Common myeloid progenitor, CD34-positive (primary cell): ENCODE measurements around the gene ISCU.

ENCODE experiments used
- CTCF ChIA-PET: fragments of 350-600 bp; sonication (Branson Sonifier 250); formaldehyde crosslinking; loops from one replicate; lab custom pipeline; 2021; ENCODE audit warnings: antibody characterized with exemption; lab: Charles Lee
- POLR2A ChIA-PET: fragments of 350-600 bp; sonication (Branson Sonifier 250); formaldehyde crosslinking; loops from one replicate; lab custom pipeline; 2021; ENCODE audit warnings: antibody characterized with exemption; lab: Charles Lee
- DNase-seq, 3 donors: peaks; one replicate each; pipeline versions ENCODE4 v3.0.0 to v3.0.0-alpha.2; 2013
- H3K27ac ChIP-seq, 2 experiments: 1 replicate in 1 of 2; 2 replicates in 1 of 2; pipeline ENCODE4 v1.7.0; 2013; ENCODE audit warnings: inconsistent platforms in 2 of 2, low read length in 2 of 2, mild to moderate bottlenecking in 2 of 2, low read depth in 1 of 2, moderate library complexity in 1 of 2; ENCODE audit not compliant: severe bottlenecking in 2 of 2, insufficient read depth in 1 of 2, poor library complexity in 1 of 2
- H3K27me3 ChIP-seq, 5 experiments: replicated peaks in 2 of 5; 1 replicate in 3 of 5; 2 replicates in 2 of 5; pipeline versions ENCODE4 v1.6.1 to v1.7.0; 2013; ENCODE audit warnings: low read length in 4 of 5, mild to moderate bottlenecking in 2 of 5, moderate library complexity in 2 of 5, inconsistent platforms in 1 of 5; ENCODE audit not compliant: insufficient read depth in 5 of 5, control insufficient read depth in 4 of 5
- H3K36me3 ChIP-seq, 4 experiments: 1 replicate in 2 of 4; 2 replicates in 2 of 4; pipeline versions ENCODE4 v1.6.1 to v1.7.0; 2013; ENCODE audit warnings: low read length in 3 of 4, control low read depth in 1 of 4, mild to moderate bottlenecking in 1 of 4; ENCODE audit not compliant: control insufficient read depth in 4 of 4, insufficient read depth in 4 of 4
- H3K4me1 ChIP-seq, 4 experiments: 1 replicate in 3 of 4; 2 replicates in 1 of 4; pipeline versions ENCODE4 v1.6.1 to v1.7.1; 2013; ENCODE audit warnings: low read length in 3 of 4, mild to moderate bottlenecking in 3 of 4, control low read depth in 1 of 4, inconsistent platforms in 1 of 4, moderate library complexity in 1 of 4; ENCODE audit not compliant: control insufficient read depth in 4 of 4, insufficient read depth in 4 of 4; ENCODE audit errors: control extremely low read depth in 1 of 4
- H3K4me3 ChIP-seq, 7 experiments: 1 replicate in 4 of 7; 2 replicates in 3 of 7; pipeline versions ENCODE4 v1.5.1 to v1.7.0; 2013; ENCODE audit warnings: mild to moderate bottlenecking in 7 of 7, low read length in 6 of 7, moderate library complexity in 6 of 7, inconsistent platforms in 2 of 7, low read depth in 2 of 7, control low read depth in 1 of 7; ENCODE audit not compliant: insufficient read depth in 4 of 7, control insufficient read depth in 1 of 7; ENCODE audit errors: extremely low read depth in 1 of 7
- H3K9me3 ChIP-seq, 5 experiments: 1 replicate in 4 of 5; 2 replicates in 1 of 5; pipeline versions ENCODE4 v1.6.1 to v1.7.1; 2013; ENCODE audit warnings: low read length in 4 of 5, mild to moderate bottlenecking in 2 of 5, inconsistent platforms in 1 of 5, low read depth in 1 of 5, moderate library complexity in 1 of 5; ENCODE audit not compliant: control insufficient read depth in 4 of 5, insufficient read depth in 2 of 5; ENCODE audit errors: control extremely low read depth in 1 of 5
- WGBS: methylation state at CpG from one replicate; pipeline ENCODE4 v1.1.5; 2013; ENCODE audit not compliant: insufficient coverage; 5-methylcytosine and 5-hydroxymethylcytosine counted together

Gene ISCU

DNA sequence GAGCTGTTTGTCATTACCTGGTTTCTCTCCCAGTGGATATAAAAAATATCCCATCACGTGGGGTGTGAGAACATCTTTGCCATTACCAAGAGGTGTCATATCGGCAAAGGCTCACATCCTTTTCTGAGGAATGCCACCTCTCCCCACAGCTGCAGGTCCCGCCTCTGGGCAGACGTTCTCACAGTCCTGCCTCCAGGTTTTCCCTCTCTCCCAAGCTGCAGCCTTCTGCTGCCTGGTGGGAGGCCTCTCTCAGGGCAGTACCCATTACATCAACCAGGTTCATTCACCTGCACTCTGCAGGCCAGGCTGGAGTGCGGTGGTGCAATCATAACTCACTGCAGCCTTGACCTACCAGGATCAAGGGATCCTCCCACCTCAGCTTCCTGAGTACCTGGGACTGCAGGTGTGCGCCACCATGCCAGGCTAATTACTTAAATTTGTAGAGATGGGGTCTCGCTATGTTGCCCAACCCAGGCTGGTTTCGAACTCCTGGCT, 50.4 kb downstream of the ISCU start:
- Histone ChIP-seq H3K27me3 (no peaks in the 10 kb centered on the region), H3K4me3 (no peak overlapping the region), H3K36me3 (no peaks in the 10 kb centered on the region), H3K27ac (no peak overlapping the region), H3K9me3 (peaks cover 0 to 6% (median 0%) of the 10 kb centered on the region in 5 experiments), H3K4me1 (peaks cover 3 to 33% (median 30%) of the 10 kb centered on the region in 4 experiments)
- ChIA-PET CTCF (interaction anchor here (1.0 to 30.5 kb wide), 7 partner anchors 10 to 191 kb away, joined by 3 to 591 read pairs (median 5); partner anchors contain the start of genes ISCU, SART3 and SELPLG), POLR2A (interaction anchor here (0.6 kb wide), 1 partner anchor 1301 kb away, joined by 3 read pairs; no protein-coding TSS in a partner anchor)
- no peak for DNase-seq
- 96% methylated on average over 8 of the region's 8 CpGs for WGBS

DNA sequence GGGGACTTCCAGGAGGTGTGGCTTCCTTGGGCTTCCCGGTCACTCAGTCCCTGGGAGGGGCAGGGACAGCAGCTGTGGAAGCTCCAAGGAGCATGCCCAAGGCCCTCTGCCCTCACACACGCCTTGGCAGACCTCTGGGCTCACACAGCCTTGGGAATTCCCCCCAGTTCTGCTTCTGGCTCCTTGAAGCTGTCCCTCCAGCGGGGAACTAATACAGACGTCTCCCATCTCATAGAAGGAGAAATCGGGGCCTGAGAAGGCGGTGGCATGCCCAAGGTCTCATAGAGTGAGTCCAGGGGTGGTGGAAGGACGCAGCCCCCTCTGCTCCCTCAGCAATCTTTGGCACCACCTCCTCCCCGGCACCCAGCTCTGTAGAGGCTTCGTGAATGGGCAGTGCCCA, 51.2 kb downstream of the ISCU start:
- Histone ChIP-seq H3K4me1 (peaks cover 3 to 40% (median 33%) of the 10 kb centered on the region in 4 experiments), H3K36me3 (no peaks in the 10 kb centered on the region), H3K27me3 (no peaks in the 10 kb centered on the region), H3K27ac (no peak overlapping the region), H3K9me3 (peaks cover 0 to 6% (median 0%) of the 10 kb centered on the region in 5 experiments), H3K4me3 (no peak overlapping the region)
- 88% methylated on average over 6 of the region's 9 CpGs for WGBS
- POLR2A ChIA-PET, result no interaction called here
- CTCF ChIA-PET, result interaction anchor here (1.2 to 30.5 kb wide), 5 partner anchors 9 to 191 kb away, joined by 3 to 591 read pairs (median 5); partner anchors contain the start of genes ISCU and SART3
- no peak for DNase-seq

DNA sequence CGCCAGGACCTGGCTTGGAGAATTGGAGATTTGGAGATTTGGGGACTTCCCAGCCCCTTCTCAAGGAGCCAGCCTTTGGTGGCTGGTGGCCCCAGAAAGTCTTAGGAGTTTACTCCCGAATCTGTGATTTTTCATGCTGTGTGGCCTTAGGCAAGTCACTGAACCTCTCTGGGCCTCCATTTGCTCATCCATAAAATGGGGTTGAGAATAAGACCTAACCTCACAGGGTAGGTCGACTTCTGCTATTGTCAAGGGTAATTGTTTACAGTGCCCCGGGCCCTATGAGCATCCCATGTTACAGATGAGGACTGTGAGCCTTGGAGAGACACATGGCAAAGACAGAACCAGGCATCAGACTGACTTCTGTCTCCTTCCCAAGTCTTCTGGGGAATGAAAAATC, 51.6 kb downstream of the ISCU start:
- WGBS, result 100% methylated on average over 4 of the region's 4 CpGs
- ChIA-PET CTCF (interaction anchor here (1.9 to 30.5 kb wide), 4 partner anchors 24 to 190 kb away, joined by 5 to 591 read pairs (median 6); partner anchors contain the start of genes ISCU and SART3), POLR2A (no interaction called here)

DNA sequence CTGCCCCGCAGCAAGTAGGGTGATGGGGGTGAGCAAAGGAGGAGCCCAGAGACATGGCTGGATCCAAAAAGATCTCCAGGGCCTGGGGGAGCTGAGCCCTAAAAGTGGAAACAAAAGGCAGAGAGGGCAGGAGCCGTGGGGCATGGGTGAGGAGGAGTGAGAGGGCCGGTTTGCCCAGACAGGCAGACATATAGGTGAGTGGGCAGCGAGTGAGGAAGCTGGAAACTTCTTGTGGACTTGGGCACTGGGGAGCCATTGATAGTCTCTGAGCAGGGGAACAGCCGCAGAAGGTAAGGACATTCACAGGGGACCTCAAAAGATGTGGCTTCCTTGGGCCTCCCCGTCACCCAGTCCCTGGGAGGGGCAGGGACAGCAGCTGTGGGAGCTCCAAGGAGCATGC, 52.2 kb downstream of the ISCU start:
- CTCF ChIA-PET, result interaction anchor here (2.1 to 30.5 kb wide), 5 partner anchors 17 to 189 kb away, joined by 6 to 591 read pairs (median 21); partner anchors contain the start of genes ISCU, SART3 and SELPLG
- Histone ChIP-seq H3K36me3 (no peaks in the 10 kb centered on the region), H3K27me3 (no peaks in the 10 kb centered on the region), H3K27ac (no peak overlapping the region), H3K4me3 (no peak overlapping the region), H3K9me3 (peaks cover 0 to 6% (median 0%) of the 10 kb centered on the region in 5 experiments), H3K4me1 (peaks cover 3 to 39% (median 26%) of the 10 kb centered on the region in 4 experiments)
- POLR2A ChIA-PET, result no interaction called here
- 99% methylated on average over 6 of the region's 6 CpGs for WGBS
- no peak for DNase-seq

More for the DNA sequence above, 51.6 kb downstream of the ISCU start:
- no peak overlapping the region for H3K4me3 ChIP-seq
- DNase-seq, result no peak
- H3K4me1 ChIP-seq, result peaks cover 3 to 43% (median 30%) of the 10 kb centered on the region in 4 experiments
- H3K9me3 ChIP-seq, result peaks cover 0 to 6% (median 0%) of the 10 kb centered on the region in 5 experiments
- H3K36me3 ChIP-seq, result no peaks in the 10 kb centered on the region
- no peak overlapping the region for H3K27ac ChIP-seq
- H3K27me3 ChIP-seq, result no peaks in the 10 kb centered on the region

DNA sequence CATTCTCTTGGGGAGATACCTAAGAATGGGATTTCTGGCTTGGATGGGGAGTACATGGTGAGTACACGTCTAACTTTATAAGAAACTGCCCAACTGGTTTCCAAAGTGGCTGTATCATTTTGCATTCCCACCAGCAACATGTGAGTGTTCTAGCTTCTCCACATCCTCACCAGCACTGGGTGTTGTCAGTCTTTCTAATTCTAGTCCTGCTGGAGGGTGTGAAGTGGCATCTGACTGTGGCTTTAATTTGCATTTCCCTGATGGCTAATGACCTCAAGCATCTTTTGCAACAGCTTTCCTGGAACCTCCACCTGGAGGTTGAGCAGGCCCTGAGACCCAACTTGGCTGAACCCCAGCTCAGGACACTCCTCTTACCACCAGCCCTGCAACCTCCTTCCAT, 53.5 kb downstream of the ISCU start:
- Histone ChIP-seq H3K27me3 (no peaks in the 10 kb centered on the region), H3K4me3 (no peak overlapping the region), H3K9me3 (peaks cover 0 to 6% (median 0%) of the 10 kb centered on the region in 5 experiments), H3K27ac (no peak overlapping the region), H3K4me1 (peaks cover 3 to 40% (median 19%) of the 10 kb centered on the region in 4 experiments), H3K36me3 (peaks cover 0 to 10% (median 9%) of the 10 kb centered on the region in 4 experiments)
- ChIA-PET POLR2A (no interaction called here), CTCF (interaction anchor here (0.7 to 30.5 kb wide), 8 partner anchors 8 to 188 kb away, joined by 3 to 591 read pairs (median 20); partner anchors contain the start of genes ISCU, SART3 and SELPLG)
- no peak for DNase-seq
- 100% methylated on average over 1 of the region's 1 CpG for WGBS

DNA sequence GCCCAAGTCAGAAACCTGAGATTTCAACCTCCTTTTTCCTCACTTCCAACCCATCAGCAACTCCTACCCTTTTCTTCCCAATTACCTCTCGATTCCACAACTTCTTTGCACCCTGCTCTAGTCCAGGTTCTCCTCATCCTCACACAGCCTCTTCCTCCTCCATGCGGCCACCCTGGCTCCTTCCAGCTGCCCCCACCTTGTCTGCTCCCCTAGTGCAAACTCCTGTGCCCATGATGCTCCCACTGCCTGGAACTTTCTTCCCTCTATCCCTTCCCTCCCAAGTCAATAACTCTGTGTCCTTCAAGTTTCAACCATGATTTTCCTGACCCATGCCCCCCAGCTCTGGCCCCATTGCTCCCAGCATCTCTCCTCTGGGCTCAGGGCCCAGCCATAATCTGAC, 54.0 kb downstream of the ISCU start:
- CTCF ChIA-PET, result interaction anchor here (2.1 to 30.5 kb wide), 11 partner anchors 8 to 188 kb away, joined by 6 to 591 read pairs (median 17); partner anchors contain the start of genes ISCU, SART3 and SELPLG
- POLR2A ChIA-PET, result interaction anchor here (1.3 kb wide), 1 partner anchor 17 kb away, joined by 4 read pairs; the partner anchor contains the start of gene SELPLG
- Histone ChIP-seq H3K4me3 (peak overlapping the region in 1 of 7 experiments; percentile 7), H3K9me3 (peaks cover 0 to 6% (median 0%) of the 10 kb centered on the region in 5 experiments), H3K27me3 (no peaks in the 10 kb centered on the region), H3K36me3 (peaks cover 0 to 14% (median 12%) of the 10 kb centered on the region in 4 experiments), H3K27ac (no peak overlapping the region), H3K4me1 (peaks cover 3 to 40% (median 19%) of the 10 kb centered on the region in 4 experiments)
- no peak for DNase-seq
- 100% methylated on average over 2 of the region's 2 CpGs for WGBS
